Fibroblast of mammary gland (primary cell): ENCODE results near the gene FDCSP.

Source experiments
- DNase-seq: peaks from one replicate; pipeline ENCODE4 v3.0.0-alpha.2; 2010; ENCODE audit warnings: low read depth
- H3K4me3 ChIP-seq: 2 replicates; pipeline ENCODE4 v1.5.1; 2011; ENCODE audit warnings: low read depth, mild to moderate bottlenecking, low read length, moderate library complexity; ENCODE audit not compliant: control insufficient read depth
- CTCF ChIP-seq: conservative IDR thresholded peaks from 2 replicates; pipeline ENCODE4 v1.5.1; 2011; ENCODE audit warnings: low read depth, low read length, inconsistent platforms; ENCODE audit not compliant: control insufficient read depth, insufficient read depth

The FDCSP gene

GRCh38 chr4:70183168-70183939 is 42.6 kb upstream of the FDCSP start:
- peak; percentile 65 for DNase-seq
- TF ChIP-seq CTCF = peak; percentile 74
- no peak overlapping the region for H3K4me3 ChIP-seq

GRCh38 chr4:70183940-70184246 is 42.0 kb upstream of the FDCSP start:
- H3K4me3 ChIP-seq = no peak overlapping the region
- no peak for TF ChIP-seq CTCF
- DNase-seq = no peak

- H3K4me3 ChIP-seq = no peak overlapping the region
These were observed 38.7 kb upstream of the FDCSP start for GRCh38 chr4:70187216-70187615.

GRCh38 chr4:70190579-70190978 is 35.3 kb upstream of the FDCSP start:
- no peak for DNase-seq
- H3K4me3 ChIP-seq = no peak overlapping the region
- no peak for TF ChIP-seq CTCF

More at GRCh38 chr4:70187216-70187615, 38.7 kb upstream of the FDCSP start:
- TF ChIP-seq CTCF = no peak
- DNase-seq = no peak

- TF ChIP-seq CTCF = no peak
- no peak for DNase-seq
- no peak overlapping the region for H3K4me3 ChIP-seq
These were observed 34.3 kb upstream of the FDCSP start for GRCh38 chr4:70191647-70192046.

GRCh38 chr4:70192895-70193294 is 33.0 kb upstream of the FDCSP start:
- DNase-seq = no peak
- TF ChIP-seq CTCF = no peak
- no peak overlapping the region for H3K4me3 ChIP-seq

GRCh38 chr4:70195425-70195824 is 30.5 kb upstream of the FDCSP start, which contains the start of gene ODAM:
Gene ODAM (plus strand): TSS chr4:70195725. CDS start chr4:70196544, 819 bp downstream.
- DNase-seq = no peak
- no peak within 1 kb of the TSS for H3K4me3 ChIP-seq
- TF ChIP-seq CTCF = no peak
